Chondrocyte (in vitro differentiated cells): ENCODE data around the gene SCLT1. TPM values are rescaled to one million over a fixed set of nuclear protein-coding genes. Genes with fewer than 3 reads are reported as not detected.

Experiments
- DNase-seq: peaks from one replicate; pipeline ENCODE4 v3.0.0; 2021; ENCODE audit warnings: mixed read lengths, low spot score
- H3K27ac Mint-ChIP-seq: one replicate; pipeline ENCODE4 v1.8.0; 2021; ENCODE audit warnings: mild to moderate bottlenecking, moderate library complexity, mixed read lengths; ENCODE audit not compliant: unreplicated experiment
- H3K27me3 Mint-ChIP-seq: 2 replicates; pipeline ENCODE4 v1.8.0; 2021; ENCODE audit warnings: low read depth, mixed read lengths
- H3K36me3 Mint-ChIP-seq: 2 replicates; pipeline ENCODE4 v1.8.0; 2021; ENCODE audit warnings: low read depth, mixed read lengths
- H3K4me1 Mint-ChIP-seq: 2 replicates; pipeline ENCODE4 v1.8.0; 2021; ENCODE audit warnings: low read depth, mild to moderate bottlenecking, mixed read lengths
- H3K4me3 Mint-ChIP-seq: one replicate; pipeline ENCODE4 v1.8.0; 2021; ENCODE audit warnings: mild to moderate bottlenecking, moderate library complexity, mixed read lengths; ENCODE audit not compliant: unreplicated experiment
- H3K9me3 Mint-ChIP-seq: 2 replicates; pipeline ENCODE4 v1.8.0; 2021; ENCODE audit warnings: low read depth, mixed read lengths
- CTCF ChIP-seq: fragments of 200-600 bp; sonication (generic); IDR thresholded peaks from 2 replicates; pipeline ENCODE4 v1.5.0; 2021; ENCODE audit warnings: antibody characterized with exemption, mild to moderate bottlenecking, moderate library complexity
- total RNA-seq: library from RNA; stranded (reverse); gene quantifications from 3 replicates; pipeline ENCODE4 v1.2.1, GENCODE V29; 2021

The SCLT1 gene
- total RNA-seq, 1 donor from 2014 or later, result 12.3 TPM

GRCh38 chr4:128861856-128862518 lies 231.4 kb downstream of the SCLT1 start:
- Mint-ChIP-seq H3K36me3 (peaks cover 34% of the 10 kb centered on the region), H3K27me3 (no peaks in the 10 kb centered on the region), H3K27ac (peak overlapping the region; percentile 25), H3K9me3 (no peaks in the 10 kb centered on the region), H3K4me3 (no peak overlapping the region), H3K4me1 (peaks cover 34% of the 10 kb centered on the region)
- TF ChIP-seq CTCF, result no peak
- DNase-seq, result no peak

GRCh38 chr4:128859887-128860677 lies 233.3 kb downstream of the SCLT1 start:
- Mint-ChIP-seq H3K4me1 (peaks cover 49% of the 10 kb centered on the region), H3K27me3 (no peaks in the 10 kb centered on the region), H3K4me3 (no peak overlapping the region), H3K36me3 (peaks cover 33% of the 10 kb centered on the region), H3K27ac (peak overlapping the region; percentile 73), H3K9me3 (no peaks in the 10 kb centered on the region)
- DNase-seq, result no peak
- TF ChIP-seq CTCF, result no peak

- Mint-ChIP-seq H3K4me1 (peaks cover 59% of the 10 kb centered on the region), H3K27me3 (no peaks in the 10 kb centered on the region), H3K27ac (peak overlapping the region; percentile 88), H3K4me3 (no peak overlapping the region), H3K36me3 (peaks cover 33% of the 10 kb centered on the region), H3K9me3 (no peaks in the 10 kb centered on the region)
- TF ChIP-seq CTCF, result no peak
- DNase-seq, result no peak
Measured at GRCh38 chr4:128858879-128859671, 234.3 kb downstream of the SCLT1 start.

GRCh38 chr4:128856246-128856645 lies 237.1 kb downstream of the SCLT1 start:
- DNase-seq, result no peak
- no peak overlapping the region for H3K27ac Mint-ChIP-seq
- H3K27me3 Mint-ChIP-seq, result no peaks in the 10 kb centered on the region
- no peak for TF ChIP-seq CTCF
- H3K9me3 Mint-ChIP-seq, result no peaks in the 10 kb centered on the region
- H3K4me3 Mint-ChIP-seq, result no peak overlapping the region
- H3K36me3 Mint-ChIP-seq, result peaks cover 37% of the 10 kb centered on the region
- peaks cover 53% of the 10 kb centered on the region for H3K4me1 Mint-ChIP-seq

GRCh38 chr4:128855621-128856020 lies 237.7 kb downstream of the SCLT1 start:
- H3K4me1 Mint-ChIP-seq, result peaks cover 53% of the 10 kb centered on the region
- H3K27ac Mint-ChIP-seq, result no peak overlapping the region
- no peaks in the 10 kb centered on the region for H3K27me3 Mint-ChIP-seq
- no peaks in the 10 kb centered on the region for H3K9me3 Mint-ChIP-seq
- no peak for DNase-seq
- no peak for TF ChIP-seq CTCF
- H3K36me3 Mint-ChIP-seq, result peaks cover 36% of the 10 kb centered on the region
- no peak overlapping the region for H3K4me3 Mint-ChIP-seq
